A549 (cell line): ENCODE data around the gene LAMA3.

Experiments
- BHLHE40 ChIP-seq: IDR thresholded peaks from 2 replicates; pipeline ENCODE4 v1.6.1; 2012; ENCODE audit warnings: low read depth, low read length, inconsistent platforms
- HOXA7 ChIP-seq: fragments of 250-450 bp; sonication (Bioruptor Pico); IDR thresholded peaks from 2 replicates; pipeline ENCODE4 v1.5.0; 2020; ENCODE audit warnings: mild to moderate bottlenecking, moderate library complexity
- JUN ChIP-seq, 2 experiments: fragments of >200 bp; sonication (Bioruptor Twin); formaldehyde crosslinking; IDR thresholded peaks; 2 replicates in 1 of 2; 3 replicates in 1 of 2; pipeline ENCODE4 v1.6.1; 2016 to 2017
- POLR2A ChIP-seq: IDR thresholded peaks from 2 replicates; pipeline ENCODE4 v1.6.1; 2012; ENCODE audit warnings: mild to moderate bottlenecking, low read length
- REST ChIP-seq: fragments of 200-600 bp; sonication (generic); IDR thresholded peaks from 2 replicates; pipeline ENCODE4 v1.6.1; 2016; ENCODE audit warnings: antibody characterized with exemption, mild to moderate bottlenecking, moderate library complexity
- USF2 ChIP-seq: fragments of 450-650 bp; IDR thresholded peaks from 2 replicates; pipeline ENCODE4 v1.6.1; 2014; ENCODE audit warnings: antibody characterized with exemption

- TF ChIP-seq USF2, result no peak
- TF ChIP-seq REST, result no peak
- no peak for TF ChIP-seq POLR2A
- TF ChIP-seq HOXA7, result no peak
- TF ChIP-seq JUN (IDR thresholded peaks at IDR 0.05), result no peak
- no peak for TF ChIP-seq BHLHE40
Measured at GRCh38 chr18:23945416-23946079, 256.3 kb downstream of the LAMA3 start.
